Pancreas (tissue), 10 donors: ENCODE results near the gene RGS14. TPM values are rescaled to one million over a fixed set of nuclear protein-coding genes. Genes with fewer than 3 reads are reported as not detected.

ENCODE experiments used
- ATAC-seq, 4 donors: fragments of 200-7000 bp; cut with Tn5 transposase; one replicate each; pipeline versions ENCODE4 v1.8.0 to v1.9.1; 2020; ENCODE audit warnings: mild to moderate bottlenecking in 4 of 4, moderate library complexity in 4 of 4
- DNase-seq, 6 donors: peaks; one replicate each; pipeline ENCODE4 v3.0.0-alpha.2; 2020
- FAIRE-seq: peaks from 2 replicates; lab custom pipeline; 2012; peaks lifted over from hg19 to GRCh38; lab: Jason Lieb, UNC
- H3K27ac ChIP-seq, 4 donors: fragments of 200-600 bp; sonication (generic); 1 replicate in 3 of 4; 2 replicates in 1 of 4; pipeline versions ENCODE4 v1.5.0 to v1.8.0; 2020
- H3K27me3 ChIP-seq, 4 donors: fragments of 200-600 bp; one replicate each; pipeline ENCODE4 v1.8.0; 2021
- H3K36me3 ChIP-seq, 3 donors: fragments of 200-600 bp; sonication (generic) in 1 of 3; one replicate each; pipeline versions ENCODE4 v1.5.0 to v1.8.0; 2020 to 2021
- H3K4me1 ChIP-seq, 3 donors: fragments of 200-600 bp; one replicate each; pipeline ENCODE4 v1.8.0; 2021
- H3K4me3 ChIP-seq, 4 donors: fragments of 200-600 bp; sonication (generic) in 2 of 4; one replicate each; pipeline versions ENCODE4 v1.5.0 to v1.8.0; 2020 to 2021
- H3K9me3 ChIP-seq, 4 donors: fragments of 200-600 bp; one replicate each; pipeline ENCODE4 v1.8.0; 2021
- CTCF ChIP-seq, 4 donors: fragments of 200-600 bp; sonication (generic) in 3 of 4; IDR thresholded peaks; one replicate each; pipeline versions ENCODE4 v1.5.0 to v1.8.0; 2021; ENCODE audit warnings: antibody characterized with exemption in 4 of 4
- WGBS, 2 donors: extraction: QIAGEN DNeasy Blood & Tissue Kit; methylation state at CpG; one replicate each; pipeline ENCODE4 v1.1.7; 2013; 5-methylcytosine and 5-hydroxymethylcytosine counted together
- intact Hi-C, 3 donors: fragments of 100-400 bp; cut with DNase I; formaldehyde crosslinking; loops; one replicate each; pipeline versions ENCODE4 v1.11.1 to v1.14.2; 2022
- polyA plus RNA-seq, 2 donors: library from polyadenylated mRNA; stranded (reverse); fragments of 200-250 nt; gene quantifications; one replicate each; pipeline ENCODE4 v1.2.3, GENCODE V29; 2013
- total RNA-seq, 6 donors: library from RNA; stranded (reverse); fragmentation: NEBNext Ultra II Directional in 4 of 6; extraction: Animal tissue kit (Norgen Biotek cat#: 25700) in 4 of 6; gene quantifications; one replicate each; pipeline versions ENCODE4 v1.2.1 to v1.2.4, GENCODE V29; 2021 to 2023
- donor health status: healthy with polysubstance abuse.
- donor health status: DM: no; HTN: no; CAD: no; lungs with moderate emphysema.
- donor health status: DM: no; HTN: no; CAD: no.
- donor health status: control.
- donor health status: control.
- donor health status: Bipolar disorder and iron deficiency.
- donor health status: DM: yes; HTN: yes; CAD: no.
- donor health status: DM: no; HTN: no; CAD: no.
- donor health status: DM: no; HTN: no; CAD: no.
- donor health status: DM: yes; HTN: yes; CAD: no.

Gene RGS14
- total and polyA plus RNA-seq, 8 donors, result 7.0 to 30.9 (median 12.2) TPM

GRCh38 chr5:177362292-177362609 lies 4.5 kb downstream of the RGS14 start:
- no peak for FAIRE-seq
- peak overlapping the region in 2 of 4 donors; percentile 36 to 69 for H3K27ac ChIP-seq

GRCh38 chr5:177362610-177363507 lies 5.1 kb downstream of the RGS14 start:
- ATAC-seq (peak; percentile 65 to 78 (median 73)), DNase-seq (peak; percentile 72 to 88 (median 78)), FAIRE-seq (no peak)
- H3K36me3 ChIP-seq, result no peaks in the 10 kb centered on the region
- no peaks in the 10 kb centered on the region for H3K27me3 ChIP-seq
- TF ChIP-seq CTCF (IDR thresholded peaks at IDR 0.05), result no peak
- H3K27ac ChIP-seq, result peak overlapping the region; percentile 36 to 74 (median 60)
- intact Hi-C loops, result no loop called here
- peaks cover 9 to 24% (median 15%) of the 10 kb centered on the region in 3 donors for H3K4me1 ChIP-seq
- no peaks in the 10 kb centered on the region for H3K9me3 ChIP-seq
- H3K4me3 ChIP-seq, result peak overlapping the region; percentile 31 to 59 (median 40)
- 3 to 5% methylated on average over 46 to 59 of the region's 59 CpGs for WGBS, 2 donors

More at GRCh38 chr5:177362292-177362609, 4.5 kb downstream of the RGS14 start:
- ATAC-seq (no peak), DNase-seq (peak in 2 of 6 donors; percentile 38 to 59)
- H3K27me3 ChIP-seq, result no peaks in the 10 kb centered on the region
- peaks cover 9 to 19% (median 10%) of the 10 kb centered on the region in 3 donors for H3K4me1 ChIP-seq
- WGBS, 2 donors, result 78 to 79% methylated on average over 8 of the region's 8 CpGs
- no peak overlapping the region for H3K4me3 ChIP-seq
- no peak for TF ChIP-seq CTCF (IDR thresholded peaks at IDR 0.05)
- intact Hi-C loops, result no loop called here
- no peaks in the 10 kb centered on the region for H3K9me3 ChIP-seq
- H3K36me3 ChIP-seq, result no peaks in the 10 kb centered on the region

GRCh38 chr5:177363565-177363964 lies 5.8 kb downstream of the RGS14 start:
- WGBS, 2 donors, result 34% methylated on average over 10 of the region's 10 CpGs
- DNase-seq, result peak in 2 of 6 donors; percentile 4 to 9
- no peak for FAIRE-seq
- Histone ChIP-seq H3K27me3 (no peaks in the 10 kb centered on the region), H3K27ac (peak overlapping the region; percentile 36 to 74 (median 60)), H3K9me3 (no peaks in the 10 kb centered on the region), H3K4me1 (peaks cover 9 to 24% (median 15%) of the 10 kb centered on the region in 3 donors), H3K36me3 (no peaks in the 10 kb centered on the region), H3K4me3 (peak overlapping the region in 2 of 4 donors; percentile 50 to 59)
- ATAC-seq, result no peak
- TF ChIP-seq CTCF (IDR thresholded peaks at IDR 0.05), result no peak
- intact Hi-C loops, result no loop called here

GRCh38 chr5:177364159-177364962 lies 6.6 kb downstream of the RGS14 start:
- WGBS, 2 donors, result 86 to 91% methylated on average over 11 of the region's 11 CpGs
- H3K27ac ChIP-seq, result no peak overlapping the region
- intact Hi-C loops, result no loop called here
- no peak overlapping the region for H3K4me3 ChIP-seq
- no peaks in the 10 kb centered on the region for H3K9me3 ChIP-seq
- no peak for TF ChIP-seq CTCF (IDR thresholded peaks at IDR 0.05)
- FAIRE-seq (no peak), ATAC-seq (no peak), DNase-seq (peak in 2 of 6 donors; percentile 22 to 41)
- no peaks in the 10 kb centered on the region for H3K27me3 ChIP-seq
- no peaks in the 10 kb centered on the region for H3K36me3 ChIP-seq
- peaks cover 14 to 26% (median 18%) of the 10 kb centered on the region in 3 donors for H3K4me1 ChIP-seq
